SU-DHL-6 (cell line): Measurements from ENCODE around the gene HID1.

Experiments
- CTCF ChIP-seq: fragments of 200-600 bp; sonication (generic); IDR thresholded peaks from one replicate; pipeline ENCODE4 v1.5.1; 2017; ENCODE audit warnings: antibody characterized with exemption, mild to moderate bottlenecking, low read length, moderate library complexity; ENCODE audit not compliant: insufficient read depth, poor library complexity, severe bottlenecking
- EZH2phosphoT487 ChIP-seq: fragments of 200-600 bp; sonication (generic), shearing (Covaris generic); conservative IDR thresholded peaks from 2 replicates; pipeline ENCODE4 v1.6.1; 2018; ENCODE audit warnings: mild to moderate bottlenecking, antibody characterized with exemption, low read length, moderate library complexity, mixed read lengths

GRCh38 chr17:74921026-74921681, 51.4 kb downstream of the HID1 start:
- TF ChIP-seq CTCF (no peak), EZH2phosphoT487 (no peak)
